Neural progenitor cell (in vitro differentiated cells): ENCODE results near the gene TMEM131L. TPM values are rescaled to one million over a fixed set of nuclear protein-coding genes. Genes with fewer than 3 reads are reported as not detected.

Experiments
- DNase-seq: peaks from one replicate; pipeline ENCODE4 v3.0.0-alpha.2; 2016; ENCODE audit warnings: low spot score
- H2AFZ ChIP-seq: fragments of 200-600 bp; sonication (generic); replicated peaks from 2 replicates; pipeline ENCODE4 v1.6.1; 2016; ENCODE audit warnings: antibody characterized with exemption
- H3F3A ChIP-seq: fragments of 200-600 bp; sonication (generic); 2 replicates; pipeline ENCODE4 v1.6.1; 2016; ENCODE audit warnings: antibody characterized with exemption, low read depth
- H3K27ac ChIP-seq: fragments of 200-600 bp; sonication (generic); 2 replicates; pipeline ENCODE4 v1.5.1; 2016; ENCODE audit warnings: mild to moderate bottlenecking
- H3K27me3 ChIP-seq: fragments of 200-600 bp; sonication (generic); 2 replicates; pipeline ENCODE4 v1.6.1; 2016; ENCODE audit warnings: mild to moderate bottlenecking, moderate library complexity
- H3K36me3 ChIP-seq: fragments of 200-600 bp; sonication (generic); 2 replicates; pipeline ENCODE4 v1.5.1; 2016
- H3K4me1 ChIP-seq: fragments of 200-600 bp; sonication (generic); 2 replicates; pipeline ENCODE4 v1.6.1; 2016; ENCODE audit warnings: mixed run types
- H3K4me2 ChIP-seq: fragments of 200-600 bp; sonication (generic); 2 replicates; pipeline ENCODE4 v1.6.1; 2016
- H3K4me3 ChIP-seq: fragments of 200-600 bp; sonication (generic); 2 replicates; pipeline ENCODE4 v1.5.1; 2016
- H3K79me2 ChIP-seq: fragments of 200-600 bp; sonication (generic); 2 replicates; pipeline ENCODE4 v1.6.1; 2016; ENCODE audit warnings: low read depth
- H3K9ac ChIP-seq: fragments of 200-600 bp; sonication (generic); 2 replicates; pipeline ENCODE4 v1.6.1; 2016
- H3K9me3 ChIP-seq: fragments of 200-600 bp; sonication (generic); 2 replicates; pipeline ENCODE4 v1.5.1; 2016; ENCODE audit warnings: low read depth
- H4K20me1 ChIP-seq: fragments of 200-600 bp; sonication (generic); 2 replicates; pipeline ENCODE4 v1.6.1; 2016; ENCODE audit warnings: low read depth
- H3K27ac Mint-ChIP-seq: 3 replicates; pipeline ENCODE4 v1.8.0; 2021; ENCODE audit warnings: mixed read lengths
- H3K27me3 Mint-ChIP-seq: 2 replicates; pipeline ENCODE4 v1.8.0; 2022; ENCODE audit warnings: low read depth, mild to moderate bottlenecking, inconsistent platforms, moderate library complexity, mixed read lengths; ENCODE audit not compliant: insufficient read depth
- H3K36me3 Mint-ChIP-seq: 3 replicates; pipeline ENCODE4 v1.8.0; 2021; ENCODE audit warnings: mixed read lengths
- H3K4me1 Mint-ChIP-seq: 3 replicates; pipeline ENCODE4 v1.8.0; 2021; ENCODE audit warnings: mixed read lengths
- H3K4me3 Mint-ChIP-seq: 3 replicates; pipeline ENCODE4 v1.8.0; 2021; ENCODE audit warnings: mild to moderate bottlenecking, moderate library complexity, mixed read lengths
- H3K9me3 Mint-ChIP-seq: 3 replicates; pipeline ENCODE4 v1.8.0; 2020; ENCODE audit warnings: mixed read lengths
- CTCF ChIP-seq: fragments of 200-600 bp; sonication (generic); IDR thresholded peaks from 2 replicates; pipeline ENCODE4 v1.5.1; 2017; ENCODE audit warnings: antibody characterized with exemption, mild to moderate bottlenecking
- EZH2 ChIP-seq: fragments of 200-600 bp; sonication (generic); IDR thresholded peaks from 2 replicates; pipeline ENCODE4 v1.6.1; 2017; ENCODE audit warnings: antibody characterized with exemption, mild to moderate bottlenecking, moderate library complexity
- EZH2phosphoT487 ChIP-seq: fragments of 200-600 bp; sonication (generic); IDR thresholded peaks from 2 replicates; pipeline ENCODE4 v1.6.1; 2017; ENCODE audit warnings: antibody characterized with exemption
- total RNA-seq: library from RNA; depleted of rRNA; stranded (reverse); fragments of >200 nt; gene quantifications from 2 replicates; pipeline ENCODE4 v1.2.3, GENCODE V29; 2015; ENCODE audit warnings: low replicate concordance

Gene TMEM131L
- total RNA-seq, 1 donor from 2014 or later = 14.8 TPM

- peaks cover 11% of the 10 kb centered on the region for H3K4me1 ChIP-seq
- H3K27ac Mint-ChIP-seq = no peak overlapping the region
- TF ChIP-seq CTCF = no peak
- no peak for TF ChIP-seq EZH2phosphoT487
- TF ChIP-seq EZH2 = no peak
- peaks cover 11% of the 10 kb centered on the region for H3K4me1 Mint-ChIP-seq
- H3K79me2 ChIP-seq = peaks cover 14% of the 10 kb centered on the region
- H3K27me3 ChIP-seq = no peaks in the 10 kb centered on the region
- H3K36me3 Mint-ChIP-seq = peaks cover 15% of the 10 kb centered on the region
- H2AFZ ChIP-seq = no peak overlapping the region
- no peaks in the 10 kb centered on the region for H3K9me3 Mint-ChIP-seq
- H4K20me1 ChIP-seq = peaks cover 10% of the 10 kb centered on the region
- no peak overlapping the region for H3K4me3 Mint-ChIP-seq
- H3K4me3 ChIP-seq = no peak overlapping the region
- H3K36me3 ChIP-seq = no peaks in the 10 kb centered on the region
- no peaks in the 10 kb centered on the region for H3F3A ChIP-seq
- H3K4me2 ChIP-seq = no peak overlapping the region
- H3K27ac ChIP-seq = no peak overlapping the region
- H3K9ac ChIP-seq = no peak overlapping the region
- H3K27me3 Mint-ChIP-seq = peaks cover 3% of the 10 kb centered on the region
- no peaks in the 10 kb centered on the region for H3K9me3 ChIP-seq
- no peak for DNase-seq
Observed at GRCh38 chr4:153481478-153481877, 15.3 kb downstream of the TMEM131L start.

DNA sequence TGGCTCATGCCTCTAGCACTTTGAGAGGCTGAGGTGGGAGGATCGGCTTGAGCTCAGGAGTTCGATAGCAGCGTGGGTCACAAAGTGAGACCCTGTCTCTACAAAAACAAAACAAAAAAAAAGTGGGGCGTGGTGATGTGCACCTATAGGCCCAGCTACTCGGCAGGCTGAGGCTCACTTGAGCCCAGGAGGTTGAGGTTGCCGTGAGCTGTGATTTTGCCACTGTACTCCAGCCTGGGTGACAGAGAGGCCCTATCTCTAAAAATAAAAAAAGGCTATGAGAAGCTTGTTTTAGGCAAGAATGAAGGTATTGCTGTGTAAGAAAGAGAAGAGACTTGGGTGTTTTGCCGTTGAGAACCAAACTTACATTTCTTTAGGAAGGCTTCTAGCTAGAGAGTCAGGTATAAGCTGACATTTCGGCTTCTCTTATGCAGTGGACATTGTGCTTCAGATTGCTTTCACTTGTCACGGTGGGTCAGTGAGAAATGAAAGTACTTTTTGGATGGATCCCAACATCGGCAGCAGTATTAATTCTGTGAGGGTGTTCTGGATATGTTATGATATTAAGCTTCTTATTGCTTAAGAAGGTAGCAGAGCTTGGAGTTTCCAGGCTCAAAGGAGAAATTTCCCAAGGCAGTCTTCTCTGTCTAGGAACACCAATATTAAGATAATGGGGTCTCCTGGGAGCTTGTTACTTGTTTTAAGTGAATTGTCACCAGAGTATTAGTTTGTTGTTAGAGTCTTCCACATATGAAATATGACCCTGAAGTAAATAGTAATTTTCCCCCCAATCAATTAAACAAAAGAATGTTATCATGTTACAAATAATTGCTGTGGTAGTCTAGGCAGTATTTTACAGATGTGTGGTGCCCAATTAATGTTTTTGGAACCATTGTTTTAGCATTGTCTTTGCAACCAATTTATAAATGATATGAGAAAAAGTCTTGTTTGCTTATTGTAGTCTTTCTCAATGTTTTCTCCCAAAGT is 17.6 kb downstream of the TMEM131L start:
- H3K27me3 Mint-ChIP-seq = peaks cover 3% of the 10 kb centered on the region
- H3K27ac Mint-ChIP-seq = no peak overlapping the region
- no peak overlapping the region for H3K4me2 ChIP-seq

GRCh38 chr4:153485359-153485758 is 19.2 kb downstream of the TMEM131L start:
- no peak overlapping the region for H3K4me3 Mint-ChIP-seq
- no peak overlapping the region for H3K27ac Mint-ChIP-seq
- H3K9me3 Mint-ChIP-seq = no peaks in the 10 kb centered on the region
- Histone ChIP-seq H3K4me2 (no peak overlapping the region), H3K9me3 (no peaks in the 10 kb centered on the region), H3K4me3 (no peak overlapping the region), H3K4me1 (peaks cover 37% of the 10 kb centered on the region), H2AFZ (no peak overlapping the region), H3K36me3 (no peaks in the 10 kb centered on the region), H3K9ac (no peak overlapping the region), H3K27me3 (no peaks in the 10 kb centered on the region), H3K79me2 (peaks cover 13% of the 10 kb centered on the region), H3F3A (peaks cover 12% of the 10 kb centered on the region), H4K20me1 (peaks cover 41% of the 10 kb centered on the region), H3K27ac (no peak overlapping the region)
- TF ChIP-seq CTCF = no peak
- H3K36me3 Mint-ChIP-seq = peaks cover 11% of the 10 kb centered on the region
- H3K4me1 Mint-ChIP-seq = peaks cover 41% of the 10 kb centered on the region
- no peak for DNase-seq
- peaks cover 3% of the 10 kb centered on the region for H3K27me3 Mint-ChIP-seq

More for the DNA sequence above, 17.6 kb downstream of the TMEM131L start:
- H3K9me3 Mint-ChIP-seq = no peaks in the 10 kb centered on the region
- Histone ChIP-seq H3F3A (peaks cover under 1% of the 10 kb centered on the region), H3K27ac (no peak overlapping the region), H3K36me3 (no peaks in the 10 kb centered on the region), H3K27me3 (no peaks in the 10 kb centered on the region), H3K79me2 (peaks cover 8% of the 10 kb centered on the region), H3K4me1 (peaks cover 23% of the 10 kb centered on the region), H3K9me3 (no peaks in the 10 kb centered on the region), H3K4me3 (no peak overlapping the region), H2AFZ (no peak overlapping the region), H3K9ac (no peak overlapping the region), H4K20me1 (peaks cover 25% of the 10 kb centered on the region)
- peaks cover 15% of the 10 kb centered on the region for H3K36me3 Mint-ChIP-seq
- H3K4me3 Mint-ChIP-seq = no peak overlapping the region
- peaks cover 30% of the 10 kb centered on the region for H3K4me1 Mint-ChIP-seq
- no peak for TF ChIP-seq EZH2
- TF ChIP-seq EZH2phosphoT487 = no peak
- no peak for TF ChIP-seq CTCF
- no peak for DNase-seq
